ENCODE measurements around the gene SDK1. TPM values are rescaled to one million over a fixed set of nuclear protein-coding genes. Genes with fewer than 3 reads are reported as not detected.

The SDK1 gene
- polyA plus RNA-seq, 2 of the 4 experiments (the other 2 are of a cell fraction): 0.12 to 0.28 TPM

- TF ChIP-seq CTCF (IDR thresholded peaks at IDR 0.05) (no peak), POLR2AphosphoS2 (conservative IDR thresholded peaks at IDR 0.05; ENCODE audit: low read length) (no peak)
Observed at GRCh38 chr7:3892686-3893085, 591.6 kb downstream of the SDK1 start (continued).

- DNase-seq (ENCODE audit: low read depth in 1 of 2, low spot score in 1 of 2) (no peak), ATAC-seq (no peak), FAIRE-seq (no peak)
- Histone ChIP-seq H3K9me3 (no peaks in the 10 kb centered on the region), H3K4me1 (no peaks in the 10 kb centered on the region), H3K4me3 (no peak overlapping the region), H3K4me2 (no peak overlapping the region), H3K27ac (no peak overlapping the region)
- POLR2A ChIA-PET: no interaction called here
- TF ChIP-seq ATOH8 (CRISPR knock-in tag; IDR thresholded peaks at IDR 0.05; ENCODE audit: low read depth) (no peak), HES2 (IDR thresholded peaks at IDR 0.05) (no peak), EHF (CRISPR knock-in tag; IDR thresholded peaks at IDR 0.05) (no peak), POLR2A (IDR thresholded peaks at IDR 0.05; ENCODE audit: low read length) (no peak), PHF8 (IDR thresholded peaks at IDR 0.05; ENCODE audit: borderline replicate concordance, low read depth) (no peak), KDM5A (IDR thresholded peaks at IDR 0.05) (no peak), TP53 (CRISPR knock-in tag; IDR thresholded peaks at IDR 0.05) (no peak), RNF2 (IDR thresholded peaks at IDR 0.05; ENCODE audit: borderline replicate concordance, low read depth) (no peak), NFE2L2 (conservative IDR thresholded peaks at IDR 0.05; ENCODE audit: low read length) (no peak), SMC3 (IDR thresholded peaks at IDR 0.05) (no peak), E2F6 (IDR thresholded peaks at IDR 0.05; ENCODE audit: borderline replicate concordance, low read depth) (no peak)
- 44% methylated on average over 12 of the region's 12 CpGs for whole genome bisulfite sequencing (ENCODE audit: missing lambda C conversion rate)
- CTCF ChIA-PET: no interaction called here
Observed at GRCh38 chr7:3893151-3893788, 592.2 kb downstream of the SDK1 start.

GRCh38 chr7:3893789-3894153, 592.7 kb downstream of the SDK1 start:
- no peaks in the 10 kb centered on the region for H3K9me3 ChIP-seq
- DNase-seq (ENCODE audit: low read depth in 1 of 2, low spot score in 1 of 2) (no peak), ATAC-seq (no peak), FAIRE-seq (no peak)
- H3K4me1 ChIP-seq: no peaks in the 10 kb centered on the region
- no peak overlapping the region for H3K4me2 ChIP-seq
- H3K4me3 ChIP-seq: no peak overlapping the region
- 21% methylated on average over 4 of the region's 4 CpGs for WGBS (ENCODE audit: missing lambda C conversion rate)
- no peak for TF ChIP-seq TFCP2L1 (CRISPR knock-in tag; IDR thresholded peaks at IDR 0.05)
- TF ChIP-seq SREBF2 (IDR thresholded peaks at IDR 0.05): no peak
- no peak for TF ChIP-seq E2F6 (IDR thresholded peaks at IDR 0.05; ENCODE audit: borderline replicate concordance, low read depth)
- no peak for TF ChIP-seq HEYL (CRISPR knock-in tag; IDR thresholded peaks at IDR 0.05)
- TF ChIP-seq HOXB5 (CRISPR knock-in tag; IDR thresholded peaks at IDR 0.05): no peak
- no peak for TF ChIP-seq CEBPB (IDR thresholded peaks at IDR 0.05)
- TF ChIP-seq CBX2 (IDR thresholded peaks at IDR 0.05; ENCODE audit: borderline replicate concordance, low read depth): no peak
- no peak for TF ChIP-seq HMGXB4 (CRISPR knock-in tag; IDR thresholded peaks at IDR 0.05; ENCODE audit: borderline replicate concordance)
- no peak for TF ChIP-seq MAZ (IDR thresholded peaks at IDR 0.05; ENCODE audit: borderline replicate concordance, low read depth, low read length)
- TF ChIP-seq ZNF302 (CRISPR knock-in tag; IDR thresholded peaks at IDR 0.05): no peak
- no peak for TF ChIP-seq CHD2 (IDR thresholded peaks at IDR 0.05; ENCODE audit: low read length, partially characterized antibody)
- no peak for TF ChIP-seq RFX5 (IDR thresholded peaks at IDR 0.05)
- no peak for TF ChIP-seq ZFP36 (IDR thresholded peaks at IDR 0.05; ENCODE audit: borderline replicate concordance, partially characterized antibody)
- no peak for TF ChIP-seq KDM1A (IDR thresholded peaks at IDR 0.05; ENCODE audit: low read depth)
- no peak for TF ChIP-seq RNF2 (IDR thresholded peaks at IDR 0.05; ENCODE audit: borderline replicate concordance, low read depth)
- no peak for TF ChIP-seq GATA3 (IDR thresholded peaks at IDR 0.05; ENCODE audit: borderline replicate concordance)
- TF ChIP-seq SMC3 (IDR thresholded peaks at IDR 0.05): no peak
- TF ChIP-seq HES2 (IDR thresholded peaks at IDR 0.05): no peak
- no peak for TF ChIP-seq FOSL2 (IDR thresholded peaks at IDR 0.05)
- no peak for TF ChIP-seq FOSL2 (CRISPR knock-in tag; IDR thresholded peaks at IDR 0.05)
- POLR2A ChIA-PET: no interaction called here
- H3K27ac ChIP-seq: no peak overlapping the region
- CTCF ChIA-PET: interaction anchor here (0.6 kb wide), 1 partner anchor 602 kb away, joined by 3 read pairs; no protein-coding TSS in a partner anchor

Data from A549 (cell line).